Esophagus (tissue), 2 donors: ENCODE measurements around the gene VRK2. TPM values are rescaled to one million over a fixed set of nuclear protein-coding genes. Genes with fewer than 3 reads are reported as not detected.

Source experiments
- H3K27ac ChIP-seq, 2 donors: one replicate each; pipeline ENCODE4 v1.5.1; 2013; ENCODE audit warnings: low read depth in 2 of 2, mild to moderate bottlenecking in 2 of 2, inconsistent platforms in 1 of 2, low read length in 1 of 2, moderate library complexity in 1 of 2
- H3K27me3 ChIP-seq, 2 donors: one replicate each; pipeline ENCODE4 v1.6.1; 2013; ENCODE audit warnings: low read length in 2 of 2, control low read depth in 1 of 2, mild to moderate bottlenecking in 1 of 2; ENCODE audit not compliant: insufficient read depth in 2 of 2, control insufficient read depth in 1 of 2
- H3K36me3 ChIP-seq, 2 donors: one replicate each; pipeline ENCODE4 v1.6.1; 2013; ENCODE audit warnings: low read length in 1 of 2; ENCODE audit not compliant: control insufficient read depth in 2 of 2, insufficient read depth in 2 of 2
- H3K4me1 ChIP-seq, 2 donors: one replicate each; pipeline ENCODE4 v1.6.1; 2013; ENCODE audit warnings: low read length in 1 of 2; ENCODE audit not compliant: control insufficient read depth in 2 of 2, insufficient read depth in 2 of 2
- H3K4me3 ChIP-seq, 2 donors: one replicate each; pipeline ENCODE4 v1.5.1; 2013; ENCODE audit warnings: low read length in 2 of 2, mild to moderate bottlenecking in 2 of 2, low read depth in 1 of 2, moderate library complexity in 1 of 2
- H3K9me3 ChIP-seq, 2 donors: one replicate each; pipeline ENCODE4 v1.6.1; 2013; ENCODE audit warnings: mild to moderate bottlenecking in 2 of 2, low read depth in 1 of 2, low read length in 1 of 2, moderate library complexity in 1 of 2; ENCODE audit not compliant: control insufficient read depth in 2 of 2, insufficient read depth in 1 of 2
- WGBS, 2 donors: extraction: QIAGEN DNeasy Blood & Tissue Kit; methylation state at CpG; one replicate each; pipeline ENCODE4 v1.1.7; 2013; 5-methylcytosine and 5-hydroxymethylcytosine counted together
- polyA plus RNA-seq, 2 donors: library from polyadenylated mRNA; stranded (reverse); fragments of 200-250 nt; gene quantifications; one replicate each; pipeline ENCODE4 v1.2.3, GENCODE V29; 2013
- donor health status: healthy with polysubstance abuse.
- donor health status: Bipolar disorder and iron deficiency.

The VRK2 gene
- polyA plus RNA-seq, 2 donors = 9.4 to 18.4 TPM

- Histone ChIP-seq H3K27me3 (no peaks in the 10 kb centered on the region), H3K36me3 (no peaks in the 10 kb centered on the region), H3K4me3 (no peak overlapping the region), H3K9me3 (no peaks in the 10 kb centered on the region), H3K4me1 (no peaks in the 10 kb centered on the region), H3K27ac (no peak overlapping the region)
- WGBS, 2 donors = 95 to 97% methylated on average over 2 of the region's 2 CpGs
These were observed 151.3 kb downstream of the VRK2 start for GRCh38 chr2:58197894-58198293.

DNA sequence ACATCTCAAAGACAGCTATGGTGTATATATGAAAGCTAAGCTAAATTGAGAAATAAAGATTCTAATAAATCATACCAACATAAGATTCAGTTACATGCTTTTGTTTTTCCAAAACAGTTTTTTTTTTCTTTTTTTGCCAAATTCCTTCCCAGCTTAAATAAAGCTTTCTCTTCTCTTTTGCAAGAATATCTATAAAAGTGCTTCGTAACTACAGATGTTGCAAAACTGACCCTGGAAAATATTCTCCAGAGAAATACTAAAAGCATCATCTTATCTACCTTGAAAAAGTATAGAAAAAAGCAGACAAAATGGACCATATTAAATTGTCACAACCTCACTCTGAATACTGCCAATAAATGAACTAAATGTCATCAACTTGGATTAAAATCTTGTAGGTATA is 155.8 kb downstream of the VRK2 start:
- Histone ChIP-seq H3K4me1 (no peaks in the 10 kb centered on the region), H3K4me3 (no peak overlapping the region), H3K27me3 (no peaks in the 10 kb centered on the region), H3K36me3 (no peaks in the 10 kb centered on the region), H3K27ac (no peak overlapping the region), H3K9me3 (no peaks in the 10 kb centered on the region)
- 86 to 95% methylated on average over 1 of the region's 1 CpG for whole genome bisulfite sequencing, 2 donors

DNA sequence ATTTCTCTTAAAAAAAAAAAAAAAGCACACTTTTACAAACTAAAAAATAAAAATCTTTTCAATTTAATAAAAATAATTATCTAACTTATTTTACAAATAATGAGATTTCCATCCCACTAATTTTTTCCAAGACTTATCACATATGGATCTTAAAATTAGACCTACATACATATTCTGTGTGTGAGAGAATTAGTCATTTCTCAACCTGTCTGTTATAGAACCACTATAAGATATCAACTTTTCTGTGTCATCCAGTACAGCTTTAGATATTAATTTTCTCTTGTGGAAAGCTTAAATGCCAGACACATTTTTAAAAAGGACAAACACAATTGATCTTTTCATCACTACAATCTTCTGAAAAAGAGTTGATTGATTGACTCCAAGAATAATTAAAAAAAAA is 156.4 kb downstream of the VRK2 start:
- Histone ChIP-seq H3K27ac (no peak overlapping the region), H3K4me3 (no peak overlapping the region)

DNA sequence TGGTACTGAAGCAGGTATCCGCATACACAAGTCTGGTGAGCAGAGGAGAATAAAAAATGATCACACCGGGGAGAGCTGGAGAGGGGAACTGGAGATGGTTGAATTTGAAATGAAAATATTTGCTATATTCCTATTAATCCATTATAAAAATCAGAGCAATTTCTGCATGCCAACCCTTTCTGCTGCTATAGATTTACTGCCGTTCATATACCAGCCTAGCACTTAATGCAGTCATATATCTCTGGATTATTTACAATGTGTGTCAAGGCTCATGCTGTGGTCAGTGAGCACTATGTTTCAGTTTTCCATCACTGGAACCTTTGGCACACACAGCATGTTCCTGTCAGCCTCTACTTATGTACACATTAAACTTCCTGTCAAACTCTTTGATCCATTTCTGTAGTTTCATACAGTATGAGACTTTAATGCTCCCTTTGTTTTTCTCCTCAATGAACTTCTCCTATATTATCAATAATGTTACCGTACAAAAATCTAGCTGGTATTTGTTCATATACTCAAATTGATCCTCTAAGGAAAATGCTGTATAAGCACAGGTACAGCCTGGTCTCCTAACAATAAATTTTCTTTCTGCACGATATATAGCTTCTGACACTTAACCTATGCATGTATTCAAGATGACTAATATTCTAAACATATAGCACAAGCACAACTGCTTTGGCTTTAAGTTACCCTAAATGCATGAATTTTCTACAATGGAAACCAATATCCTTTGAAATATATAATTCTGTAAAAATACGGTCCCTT is 157.8 kb downstream of the VRK2 start:
- H3K36me3 ChIP-seq = no peaks in the 10 kb centered on the region
- WGBS, 2 donors = 80 to 86% methylated on average over 6 of the region's 6 CpGs
- no peak overlapping the region for H3K4me3 ChIP-seq
- no peaks in the 10 kb centered on the region for H3K27me3 ChIP-seq
- no peaks in the 10 kb centered on the region for H3K9me3 ChIP-seq
- no peaks in the 10 kb centered on the region for H3K4me1 ChIP-seq
- no peak overlapping the region for H3K27ac ChIP-seq

More for the DNA sequence above, 156.4 kb downstream of the VRK2 start:
- Histone ChIP-seq H3K4me1 (no peaks in the 10 kb centered on the region), H3K9me3 (no peaks in the 10 kb centered on the region), H3K27me3 (no peaks in the 10 kb centered on the region), H3K36me3 (no peaks in the 10 kb centered on the region)

DNA sequence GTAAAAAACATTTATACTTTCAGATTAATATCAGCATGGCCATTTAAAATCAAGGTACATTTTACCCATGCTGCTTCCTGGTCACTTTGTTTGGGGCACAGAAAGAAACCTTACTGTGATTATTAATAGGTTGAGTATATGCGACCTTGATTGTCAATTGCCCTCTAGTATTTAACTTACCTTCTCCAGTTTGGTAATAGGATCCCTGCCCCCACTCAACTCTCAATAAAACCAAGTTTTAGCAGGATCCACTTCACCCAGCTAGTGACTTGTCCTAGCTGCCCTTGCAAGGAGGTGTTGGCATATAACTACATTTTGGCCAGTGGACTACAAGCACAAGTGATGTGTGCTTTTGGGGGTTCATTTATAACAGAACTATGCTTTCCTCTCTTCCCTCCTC is 160.2 kb downstream of the VRK2 start:
- 96 to 100% methylated on average over 1 of the region's 1 CpG for WGBS, 2 donors
- peaks cover 0 to 3% of the 10 kb centered on the region in 2 donors for H3K9me3 ChIP-seq
- H3K4me3 ChIP-seq = no peak overlapping the region
- H3K36me3 ChIP-seq = no peaks in the 10 kb centered on the region
- no peaks in the 10 kb centered on the region for H3K27me3 ChIP-seq
- no peaks in the 10 kb centered on the region for H3K4me1 ChIP-seq
- H3K27ac ChIP-seq = no peak overlapping the region

DNA sequence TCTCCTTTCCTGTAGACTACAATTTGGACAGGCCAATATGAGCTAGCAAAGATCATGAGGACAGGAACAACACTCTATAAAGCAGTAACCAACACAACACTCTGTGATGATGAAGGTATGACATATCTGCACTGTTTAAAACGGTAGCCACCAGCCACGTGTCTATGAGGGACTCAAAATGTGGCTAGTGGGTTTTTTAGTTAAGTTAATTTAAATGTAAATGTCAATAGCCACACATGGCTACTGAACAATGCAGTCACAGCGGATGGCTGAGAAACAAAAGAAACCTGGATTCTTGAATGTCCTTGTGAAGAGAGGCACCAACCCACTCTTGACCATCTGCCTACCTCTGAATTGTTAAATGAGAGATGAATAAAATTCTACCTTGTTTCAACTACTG is 160.6 kb downstream of the VRK2 start:
- WGBS, 2 donors = 88 to 90% methylated on average over 3 of the region's 3 CpGs
- Histone ChIP-seq H3K27ac (no peak overlapping the region), H3K36me3 (no peaks in the 10 kb centered on the region), H3K9me3 (peaks cover 0 to 3% of the 10 kb centered on the region in 2 donors), H3K4me3 (no peak overlapping the region), H3K4me1 (no peaks in the 10 kb centered on the region), H3K27me3 (no peaks in the 10 kb centered on the region)

Other genes with a start within 250 kb of the VRK2 start
- gene FANCL, start 194.5 kb downstream of the VRK2 start, polyA plus RNA-seq = 10 to 100 TPM in 1 of 2 donors, 1 to 10 TPM in 1; 9.4 to 22.0 TPM